ENCODE data around the gene CYP26C1.

CYP26C1 gene

DNA sequence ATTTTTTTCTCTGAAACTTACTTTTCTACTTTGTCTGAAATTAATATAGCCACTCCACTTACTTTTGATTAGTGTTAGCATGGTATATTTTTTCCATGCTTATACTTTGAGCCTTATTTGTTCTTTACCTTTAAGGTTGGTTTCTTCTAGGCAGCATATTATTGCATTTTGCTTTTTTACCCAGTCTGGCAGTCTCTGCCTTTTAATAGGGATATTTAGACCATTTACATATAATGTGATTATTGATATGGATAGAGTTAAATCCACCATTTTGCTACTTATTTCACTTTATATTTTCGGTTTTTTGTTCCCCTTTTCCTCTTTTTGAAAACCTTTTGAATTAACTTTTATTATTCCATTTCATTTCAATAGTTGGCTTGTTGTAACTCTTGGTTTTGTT lies 43.4 kb downstream of the CYP26C1 start:
- in situ Hi-C loops (cut with HindIII; ENCODE audit: low sequenced_read_pairs) = loop anchor here (10.0 to 25.0 kb wide), 3 partner anchors 91 to 408 kb away; no protein-coding TSS in a partner anchor

DNA sequence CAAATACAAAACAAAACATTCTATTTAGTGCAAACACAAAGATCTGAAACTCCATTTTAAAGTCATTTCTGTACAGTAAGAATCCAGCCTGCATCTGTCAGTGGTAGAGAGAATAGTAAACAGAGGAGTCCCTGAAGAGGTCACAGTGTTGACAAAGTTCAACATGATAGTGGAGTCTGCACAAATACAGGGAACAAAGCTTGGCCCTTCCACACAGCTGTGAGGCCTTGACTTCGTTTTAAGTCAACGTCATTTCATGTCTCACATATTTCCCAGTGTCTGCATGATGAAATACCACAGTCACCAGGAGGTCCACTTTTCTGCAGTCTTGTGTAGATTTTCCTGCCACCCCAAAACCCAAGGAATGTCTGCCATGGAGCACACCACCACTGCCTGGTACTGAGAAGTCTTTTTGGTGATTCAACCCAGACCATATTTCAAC lies 46.1 kb downstream of the CYP26C1 start:
- in situ Hi-C loops (cut with HindIII; ENCODE audit: low sequenced_read_pairs) = loop anchor here (10.0 to 25.0 kb wide), 3 partner anchors 88 to 406 kb away; no protein-coding TSS in a partner anchor

- in situ Hi-C loops (cut with HindIII; ENCODE audit: low sequenced_read_pairs) = loop anchor here (25.0 kb wide), 1 partner anchor 402 kb away; no protein-coding TSS in a partner anchor
Observed at GRCh38 chr10:93110472-93111146, 50.0 kb downstream of the CYP26C1 start.

- in situ Hi-C loops (cut with HindIII; ENCODE audit: low sequenced_read_pairs) = loop anchor here (25.0 kb wide), 1 partner anchor 399 kb away; no protein-coding TSS in a partner anchor
Observed at GRCh38 chr10:93113042-93113441, 52.4 kb downstream of the CYP26C1 start.

- in situ Hi-C loops (cut with HindIII; ENCODE audit: low sequenced_read_pairs) = loop anchor here (5.0 to 25.0 kb wide), 2 partner anchors 49 to 396 kb away; no protein-coding TSS in a partner anchor
Observed at GRCh38 chr10:93115661-93116383, 55.2 kb downstream of the CYP26C1 start.
